HEK293 (cell line): ENCODE measurements around the gene TRAPPC12.

ENCODE experiments used
- CTCF ChIA-PET: fragments of 350-600 bp; formaldehyde crosslinking; extraction: SDS; loops from one replicate; lab custom pipeline; 2021; ENCODE audit warnings: antibody characterized with exemption; lab: Yijun Ruan, JAX
- POLR2A ChIA-PET: fragments of 300-600 bp; formaldehyde crosslinking; extraction: SDS; loops from one replicate; lab custom pipeline; 2020; ENCODE audit warnings: antibody characterized with exemption, inconsistent platforms; lab: Yijun Ruan, JAX
- H3K27ac ChIP-seq: fragments of 200-500 bp; sonication (Bioruptor generic); 2 replicates; pipeline ENCODE4 v1.5.1; 2014; ENCODE audit warnings: low read depth, low read length, control low read depth, inconsistent platforms; ENCODE audit errors: extremely low read depth
- H3K36me3 ChIP-seq, 2 experiments: fragments of 200-500 bp in 1 of 2; sonication (Bioruptor generic) in 1 of 2; 1 replicate in 1 of 2; 2 replicates in 1 of 2; pipeline ENCODE4 v1.5.1; 2014 to 2017; ENCODE audit warnings: inconsistent platforms in 2 of 2, low read length in 2 of 2; ENCODE audit not compliant: control insufficient read depth in 2 of 2, insufficient read depth in 1 of 2
- H3K4me1 ChIP-seq: fragments of 200-500 bp; sonication (Bioruptor generic); 2 replicates; pipeline ENCODE4 v1.5.1; 2014; ENCODE audit warnings: mild to moderate bottlenecking, low read length, inconsistent platforms; ENCODE audit not compliant: control insufficient read depth, insufficient read depth
- H3K4me3 ChIP-seq: 2 replicates; pipeline ENCODE4 v1.5.1; 2011; ENCODE audit warnings: low read depth, mild to moderate bottlenecking, control low read depth, low read length, moderate library complexity
- H3K9me3 ChIP-seq: fragments of 200-500 bp; sonication (Bioruptor generic); 2 replicates; pipeline ENCODE4 v1.5.1; 2014; ENCODE audit warnings: low read depth, low read length, inconsistent platforms; ENCODE audit not compliant: control insufficient read depth, insufficient read depth
- EGR2 ChIP-seq: fragments of 450-650 bp; formaldehyde crosslinking; IDR thresholded peaks from 2 replicates; pipeline ENCODE4 v1.5.1; 2016; ENCODE audit warnings: low read depth, missing biosample characterization, missing genetic modification characterization
- KLF7 ChIP-seq: fragments of 450-650 bp; formaldehyde crosslinking; IDR thresholded peaks from 2 replicates; pipeline ENCODE4 v1.5.1; 2016; ENCODE audit warnings: missing biosample characterization, missing genetic modification characterization, borderline replicate concordance
- MEIS1 ChIP-seq: sonication (generic); formaldehyde crosslinking; IDR thresholded peaks from 2 replicates; pipeline ENCODE4 v1.8.1; 2022; ENCODE audit warnings: missing genetic modification reagents, mild to moderate bottlenecking, borderline replicate concordance
- SP2 ChIP-seq: fragments of 450-650 bp; formaldehyde crosslinking; IDR thresholded peaks from 2 replicates; pipeline ENCODE4 v1.5.1; 2016; ENCODE audit warnings: missing biosample characterization, missing genetic modification characterization
- TCF7L2 ChIP-seq: IDR thresholded peaks from 2 replicates; pipeline ENCODE4 v1.6.1; 2011; ENCODE audit warnings: low read depth, mild to moderate bottlenecking, inconsistent platforms, low read length, moderate library complexity, borderline replicate concordance
- ZBTB26 ChIP-seq: fragments of 450-650 bp; formaldehyde crosslinking; optimal IDR thresholded peaks from 2 replicates; pipeline ENCODE3; 2016; ENCODE audit warnings: missing biosample characterization, mild to moderate bottlenecking, missing genetic modification characterization
- ZBTB48 ChIP-seq: fragments of 450-650 bp; formaldehyde crosslinking; IDR thresholded peaks from 2 replicates; pipeline ENCODE4 v1.5.1; 2016; ENCODE audit warnings: missing biosample characterization, missing genetic modification characterization
- ZNF10 ChIP-seq: fragments of 450-650 bp; formaldehyde crosslinking; IDR thresholded peaks from 2 replicates; pipeline ENCODE4 v1.5.1; 2017; ENCODE audit warnings: missing biosample characterization, missing genetic modification characterization
- ZNF121 ChIP-seq: fragments of 450-650 bp; formaldehyde crosslinking; IDR thresholded peaks from 2 replicates; pipeline ENCODE4 v1.5.1; 2016; ENCODE audit warnings: missing biosample characterization, missing genetic modification characterization
- ZNF202 ChIP-seq: fragments of 450-650 bp; formaldehyde crosslinking; IDR thresholded peaks from 2 replicates; pipeline ENCODE4 v1.5.1; 2016; ENCODE audit warnings: missing biosample characterization, missing genetic modification characterization, borderline replicate concordance
- ZNF449 ChIP-seq: fragments of 450-650 bp; formaldehyde crosslinking; IDR thresholded peaks from 2 replicates; pipeline ENCODE4 v1.5.1; 2017; ENCODE audit warnings: missing biosample characterization, mild to moderate bottlenecking, missing genetic modification characterization, moderate library complexity
- ZNF473 ChIP-seq: fragments of 450-650 bp; formaldehyde crosslinking; IDR thresholded peaks from 2 replicates; pipeline ENCODE4 v1.5.1; 2017; ENCODE audit warnings: missing biosample characterization, missing genetic modification characterization
- ZNF510 ChIP-seq: fragments of 450-650 bp; formaldehyde crosslinking; IDR thresholded peaks from 2 replicates; pipeline ENCODE4 v1.5.1; 2018; ENCODE audit warnings: mild to moderate bottlenecking, missing genetic modification characterization, missing biosample characterization; ENCODE audit not compliant: insufficient replicate concordance
- ZNF513 ChIP-seq: fragments of 450-650 bp; IDR thresholded peaks from 2 replicates; pipeline ENCODE4 v1.5.1; 2018; ENCODE audit warnings: missing biosample characterization, missing genetic modification characterization
- ZNF530 ChIP-seq: fragments of 450-650 bp; formaldehyde crosslinking; IDR thresholded peaks from 2 replicates; pipeline ENCODE4 v1.5.1; 2016; ENCODE audit warnings: low read depth, missing biosample characterization, missing genetic modification characterization
- ZNF639 ChIP-seq: fragments of 450-650 bp; formaldehyde crosslinking; IDR thresholded peaks from 2 replicates; pipeline ENCODE4 v1.5.1; 2016; ENCODE audit warnings: missing biosample characterization, missing genetic modification characterization
- ZNF747 ChIP-seq: fragments of 450-650 bp; formaldehyde crosslinking; IDR thresholded peaks from 2 replicates; pipeline ENCODE4 v1.5.1; 2016; ENCODE audit warnings: missing biosample characterization, missing genetic modification characterization
- ZNF76 ChIP-seq: fragments of 450-650 bp; formaldehyde crosslinking; IDR thresholded peaks from 2 replicates; pipeline ENCODE4; 2016; ENCODE audit warnings: low read depth, missing biosample characterization, missing genetic modification characterization, borderline replicate concordance

Gene TRAPPC12

GRCh38 chr2:3345621-3346020, 33.9 kb upstream of the TRAPPC12 start (continued):
- TF ChIP-seq ZBTB26, result no peak
- no peak for TF ChIP-seq ZNF121

GRCh38 chr2:3348767-3349166, 30.7 kb upstream of the TRAPPC12 start:
- TF ChIP-seq ZNF202, result no peak
- TF ChIP-seq ZNF639, result no peak
- TF ChIP-seq EGR2 (tag by site-specific recombination), result no peak
- no peak for TF ChIP-seq ZNF10
- TF ChIP-seq ZNF513, result no peak
- TF ChIP-seq ZNF530, result no peak
- no peak for TF ChIP-seq ZNF510 (tag by site-specific recombination)
- TF ChIP-seq ZNF473 (tag by site-specific recombination), result no peak
- no peak for TF ChIP-seq ZBTB48 (tag by site-specific recombination)
- no peak for TF ChIP-seq SP2 (tag by site-specific recombination)
- TF ChIP-seq KLF7 (tag by site-specific recombination), result no peak
- ChIA-PET POLR2A (no interaction called here), CTCF (no interaction called here)

GRCh38 chr2:3349211-3349693, 30.2 kb upstream of the TRAPPC12 start:
- ChIA-PET CTCF (no interaction called here), POLR2A (no interaction called here)
- Histone ChIP-seq H3K36me3 (peaks cover 0 to 35% of the 10 kb centered on the region in 2 experiments; a peak in 1 of 3 replicates), H3K27ac (no peak overlapping the region), H3K4me3 (no peak overlapping the region), H3K9me3 (no peaks in the 10 kb centered on the region), H3K4me1 (no peaks in the 10 kb centered on the region)
- TF ChIP-seq ZNF747 (tag by site-specific recombination) (no peak), TCF7L2 (no peak), MEIS1 (CRISPR knock-in tag) (no peak), ZNF76 (no peak), ZNF449 (tag by site-specific recombination) (no peak)

More at GRCh38 chr2:3348767-3349166, 30.7 kb upstream of the TRAPPC12 start:
- Histone ChIP-seq H3K4me3 (no peak overlapping the region), H3K4me1 (no peaks in the 10 kb centered on the region), H3K27ac (no peak overlapping the region), H3K9me3 (no peaks in the 10 kb centered on the region), H3K36me3 (peaks cover 0 to 30% of the 10 kb centered on the region in 2 experiments; a peak in 1 of 3 replicates)
